ENCODE measurements around the gene MBP. TPM values are rescaled to one million over a fixed set of nuclear protein-coding genes. Genes with fewer than 3 reads are reported as not detected.

The MBP gene
- total and polyA plus RNA-seq, 10 of the 15 experiments (the other 5 are each of a cell fraction or from before 2014, with no cell fraction given): 12.2 to 67.8 (median 42.1) TPM

DNA sequence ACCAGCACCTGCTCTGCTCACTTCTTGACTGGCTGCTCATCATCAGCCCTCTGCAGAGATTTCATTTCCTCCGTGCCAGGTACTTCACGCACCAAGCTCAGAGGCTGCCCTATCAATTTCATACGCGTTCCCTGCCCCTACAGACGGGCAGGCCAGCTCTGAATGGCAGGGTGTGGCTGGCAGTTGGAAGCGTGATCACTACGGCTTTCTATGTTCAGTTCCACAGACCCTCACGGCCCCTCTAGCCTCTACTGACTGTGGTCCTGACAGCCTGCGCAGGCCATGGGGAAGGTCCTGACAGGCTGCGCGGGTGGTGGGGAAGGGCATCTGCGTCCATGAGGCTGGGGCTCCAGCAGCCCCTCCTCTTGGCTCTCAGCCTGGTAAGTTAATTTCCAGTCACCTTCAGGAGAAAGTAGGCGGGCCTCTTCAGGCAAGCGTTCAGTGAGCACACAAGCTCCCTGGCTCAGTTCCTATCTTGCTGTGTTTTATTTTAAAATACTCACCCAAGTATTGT is 155.4 kb downstream of the MBP start (continued):
- TF ChIP-seq TCF7 (IDR thresholded peaks at IDR 0.05; ENCODE audit: borderline replicate concordance): no peak

DNA sequence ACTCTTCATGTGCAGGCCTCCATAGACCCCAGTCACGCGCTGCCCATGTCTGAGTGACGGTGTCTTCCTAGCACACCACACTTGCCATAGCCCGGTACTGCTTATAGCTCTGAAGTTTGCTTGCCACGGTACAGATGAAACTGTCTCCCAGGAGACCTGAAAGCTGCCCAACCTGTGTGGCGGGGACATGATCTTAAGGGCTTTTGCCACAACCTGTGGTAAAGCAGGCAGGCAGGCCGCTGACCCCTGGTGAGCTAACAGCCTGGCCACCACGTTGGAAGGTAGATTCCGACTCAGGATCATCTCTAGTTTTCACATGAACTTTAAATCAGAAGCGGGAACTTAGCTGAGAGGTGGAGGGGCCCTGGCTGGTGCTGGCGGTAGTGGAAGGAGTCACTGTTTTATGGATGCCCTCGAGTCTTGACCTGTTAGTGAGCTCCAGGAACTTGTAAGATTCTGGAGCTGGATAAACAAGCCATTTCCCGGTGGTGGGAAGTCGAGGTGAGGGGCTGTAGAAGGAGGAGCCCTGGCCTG is 156.9 kb downstream of the MBP start:
- H3K4me2 ChIP-seq (ENCODE audit: control insufficient read depth, insufficient read depth): no peak overlapping the region
- no peak overlapping the region for H3K4me3 ChIP-seq
- peaks cover 0 to 2% of the 10 kb centered on the region in 2 experiments; a peak in 1 of 4 replicates for H3K36me3 ChIP-seq (ENCODE audit: control insufficient read depth in 2 of 2, insufficient read depth in 2 of 2, low read length in 1 of 2)
- ChIA-PET RAD21 (ENCODE audit: unreplicated experiment) (interaction anchor here (1.5 kb wide), 1 partner anchor 10 kb away, joined by 4 read pairs; no protein-coding TSS in a partner anchor), CTCF (interaction anchor here (0.9 to 12.7 kb wide), 4 partner anchors 8 to 173 kb away, joined by 4 to 208 read pairs (median 6); no protein-coding TSS in a partner anchor), SMC1A (ENCODE audit: uncharacterized antibody, unreplicated experiment) (interaction anchor here (0.6 to 1.9 kb wide), 3 partner anchors 8 to 17 kb away, joined by 3 to 4 read pairs (median 3); no protein-coding TSS in a partner anchor), POLR2A (interaction anchor here (0.9 kb wide), 1 partner anchor 10 kb away, joined by 3 read pairs; no protein-coding TSS in a partner anchor)
- H2AFZ ChIP-seq (ENCODE audit: control insufficient read depth, low read depth, low read length): no peak overlapping the region
- 68% methylated on average over 14 of the region's 14 CpGs for whole genome bisulfite sequencing (ENCODE audit: insufficient coverage, insufficient replicate concordance, low lambda C conversion rate, missing lambda C conversion rate)
- no peak for TF ChIP-seq POLR2AphosphoS2 (IDR thresholded peaks at IDR 0.05; ENCODE audit: low read depth, low read length)
- TF ChIP-seq EZH2 (IDR thresholded peaks at IDR 0.05; ENCODE audit: borderline replicate concordance, control insufficient read depth, low read depth, low read length): no peak
- no peak for TF ChIP-seq SREBF2 (IDR thresholded peaks at IDR 0.05; ENCODE audit: low read length)
- TF ChIP-seq, protein P1, sequence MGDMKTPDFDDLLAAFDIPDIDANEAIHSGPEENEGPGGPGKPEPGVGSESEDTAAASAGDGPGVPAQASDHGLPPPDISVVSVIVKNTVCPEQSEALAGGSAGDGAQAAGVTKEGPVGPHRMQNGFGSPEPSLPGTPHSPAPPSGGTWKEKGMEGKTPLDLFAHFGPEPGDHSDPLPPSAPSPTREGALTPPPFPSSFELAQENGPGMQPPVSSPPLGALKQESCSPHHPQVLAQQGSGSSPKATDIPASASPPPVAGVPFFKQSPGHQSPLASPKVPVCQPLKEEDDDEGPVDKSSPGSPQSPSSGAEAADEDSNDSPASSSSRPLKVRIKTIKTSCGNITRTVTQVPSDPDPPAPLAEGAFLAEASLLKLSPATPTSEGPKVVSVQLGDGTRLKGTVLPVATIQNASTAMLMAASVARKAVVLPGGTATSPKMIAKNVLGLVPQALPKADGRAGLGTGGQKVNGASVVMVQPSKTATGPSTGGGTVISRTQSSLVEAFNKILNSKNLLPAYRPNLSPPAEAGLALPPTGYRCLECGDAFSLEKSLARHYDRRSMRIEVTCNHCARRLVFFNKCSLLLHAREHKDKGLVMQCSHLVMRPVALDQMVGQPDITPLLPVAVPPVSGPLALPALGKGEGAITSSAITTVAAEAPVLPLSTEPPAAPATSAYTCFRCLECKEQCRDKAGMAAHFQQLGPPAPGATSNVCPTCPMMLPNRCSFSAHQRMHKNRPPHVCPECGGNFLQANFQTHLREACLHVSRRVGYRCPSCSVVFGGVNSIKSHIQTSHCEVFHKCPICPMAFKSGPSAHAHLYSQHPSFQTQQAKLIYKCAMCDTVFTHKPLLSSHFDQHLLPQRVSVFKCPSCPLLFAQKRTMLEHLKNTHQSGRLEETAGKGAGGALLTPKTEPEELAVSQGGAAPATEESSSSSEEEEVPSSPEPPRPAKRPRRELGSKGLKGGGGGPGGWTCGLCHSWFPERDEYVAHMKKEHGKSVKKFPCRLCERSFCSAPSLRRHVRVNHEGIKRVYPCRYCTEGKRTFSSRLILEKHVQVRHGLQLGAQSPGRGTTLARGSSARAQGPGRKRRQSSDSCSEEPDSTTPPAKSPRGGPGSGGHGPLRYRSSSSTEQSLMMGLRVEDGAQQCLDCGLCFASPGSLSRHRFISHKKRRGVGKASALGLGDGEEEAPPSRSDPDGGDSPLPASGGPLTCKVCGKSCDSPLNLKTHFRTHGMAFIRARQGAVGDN (IDR thresholded peaks at IDR 0.05): no peak
- in situ Hi-C loops (cut with MboI) (no loop called here), intact Hi-C loops (cut with micrococcal nuclease; ENCODE audit: unreplicated experiment) (no loop called here)
- no peaks in the 10 kb centered on the region for H3K27me3 ChIP-seq (replicated peaks in 1 of 2; ENCODE audit: control insufficient read depth in 2 of 2, insufficient read depth in 2 of 2, low read length in 1 of 2)
- no peaks in the 10 kb centered on the region for H3K9me3 ChIP-seq (replicated peaks; ENCODE audit: control insufficient read depth, insufficient read depth, low read length)
- no peak overlapping the region for H3K27ac ChIP-seq (ENCODE audit: control insufficient read depth, insufficient read depth)
- no peak for FAIRE-seq
- DNase-seq (ENCODE audit: low read depth, low spot score): no peak
- BruUV-seq (replicated peaks): no TSS peak
- H3K79me2 ChIP-seq (ENCODE audit: control insufficient read depth, insufficient read depth, low read length): no peaks in the 10 kb centered on the region
- H4K20me1 ChIP-seq (ENCODE audit: control insufficient read depth, insufficient read depth): no peaks in the 10 kb centered on the region
- peaks cover 2% of the 10 kb centered on the region for H3K4me1 ChIP-seq (ENCODE audit: control insufficient read depth, insufficient read depth, low read length)
- no peak for ATAC-seq
- H3K9ac ChIP-seq (ENCODE audit: control insufficient read depth, insufficient read depth, low read length): no peak overlapping the region

All from GM12878 (cell line).